SW 1271 (cell line): ENCODE data around the gene CC2D1B.

Experiments used
- DNase-seq, 2 experiments: peaks; one replicate each; lab custom pipeline; 2025; lab: John Stamatoyannopoulos, UW

CC2D1B gene

DNA sequence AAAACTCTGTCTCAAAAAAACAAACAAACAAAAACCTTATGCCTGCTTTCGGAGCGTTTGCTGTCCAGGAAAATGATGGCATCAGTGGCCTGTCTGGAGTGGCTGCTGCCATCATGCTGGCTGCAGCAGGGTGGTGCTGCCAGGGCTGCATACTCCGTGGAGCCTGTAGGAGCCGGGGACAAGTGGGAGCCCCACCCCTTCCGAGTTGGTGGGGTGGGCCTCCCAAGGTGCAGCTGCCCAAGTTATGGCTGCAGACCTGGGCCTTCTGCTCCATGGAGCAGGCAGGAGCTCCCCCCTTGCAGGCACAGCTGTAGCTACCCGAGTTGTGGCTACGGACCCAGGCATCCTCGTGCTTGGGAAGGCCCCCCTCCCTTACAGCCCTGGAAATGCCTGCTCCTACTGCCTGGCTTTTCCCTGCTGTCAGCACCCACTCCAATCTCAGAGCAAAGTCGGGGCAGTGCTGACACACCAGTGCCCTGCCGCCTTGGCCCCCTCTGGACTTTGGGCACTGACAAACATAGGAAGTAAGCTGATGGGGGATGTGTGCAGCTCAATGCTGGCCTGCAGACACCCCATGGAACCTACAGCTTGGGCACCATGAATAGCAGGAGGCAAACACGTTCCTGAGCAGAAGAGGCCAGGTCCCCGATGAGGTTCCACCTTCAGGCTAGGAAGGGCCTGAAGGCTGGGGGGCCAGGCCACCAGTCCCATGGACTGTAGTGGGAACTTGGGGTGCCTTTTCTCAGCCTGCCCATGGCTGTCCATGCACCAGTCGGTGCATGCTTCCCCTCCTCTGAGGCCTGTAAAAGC, 60.4 kb downstream of the CC2D1B start:
- no peak for DNase-seq
